Thyroid gland (tissue), 4 donors: Measurements from ENCODE around the gene IFNA17. TPM values are rescaled to one million over a fixed set of nuclear protein-coding genes. Genes with fewer than 3 reads are reported as not detected.

ENCODE experiments used
- DNase-seq, 2 donors: peaks; one replicate each; pipeline ENCODE4 v3.0.0-alpha.2; 2019
- H3K27ac ChIP-seq, 3 donors: fragments of 200-600 bp; sonication (generic); 1 replicate in 2 of 3; 2 replicates in 1 of 3; pipeline ENCODE4 v1.5.1; 2016 to 2019; ENCODE audit warnings: mild to moderate bottlenecking in 1 of 3, moderate library complexity in 1 of 3
- H3K27me3 ChIP-seq: fragments of 200-600 bp; sonication (generic); one replicate; pipeline ENCODE4 v1.5.1; 2019
- H3K36me3 ChIP-seq, 2 donors: fragments of 200-600 bp; sonication (generic); one replicate each; pipeline ENCODE4 v1.5.1; 2016 to 2019
- H3K4me1 ChIP-seq, 2 donors: fragments of 200-600 bp; sonication (generic); one replicate each; pipeline ENCODE4 v1.5.1; 2017 to 2019
- H3K4me3 ChIP-seq, 3 donors: fragments of 200-600 bp; sonication (generic); replicated peaks in 1 of 3; 1 replicate in 2 of 3; 2 replicates in 1 of 3; pipeline ENCODE4 v1.5.1; 2016; ENCODE audit warnings: mild to moderate bottlenecking in 1 of 3
- H3K9me3 ChIP-seq: fragments of 200-600 bp; sonication (generic); one replicate; pipeline ENCODE4 v1.5.1; 2017
- CTCF ChIP-seq, 6 experiments: fragments of 200-600 bp in 3 of 6; fragments of 450-650 bp in 3 of 6; sonication (generic) in 3 of 6; IDR thresholded peaks; one replicate each; pipeline ENCODE4 v1.5.1; 2016 to 2019; ENCODE audit warnings: antibody characterized with exemption in 6 of 6, mild to moderate bottlenecking in 2 of 6, inconsistent platforms in 1 of 6, moderate library complexity in 1 of 6
- POLR2A ChIP-seq, 2 donors: fragments of 450-650 bp; IDR thresholded peaks; one replicate each; pipeline ENCODE4 v1.6.1; 2017; ENCODE audit warnings: antibody characterized with exemption in 2 of 2, mild to moderate bottlenecking in 2 of 2, moderate library complexity in 1 of 2
- WGBS, 2 donors: methylation state at CpG; one replicate each; pipeline ENCODE4 v1.1.5; 2017; 5-methylcytosine and 5-hydroxymethylcytosine counted together
- intact Hi-C: fragments of 100-400 bp; cut with DNase I; formaldehyde crosslinking; loops from one replicate; pipeline ENCODE4 v1.15.1; 2023
- total RNA-seq, 4 donors: library from RNA; depleted of rRNA; stranded (reverse); fragments of >200 nt; gene quantifications; one replicate each; pipeline ENCODE4 v1.2.3, GENCODE V29; 2016

IFNA17 gene
- not detected for total RNA-seq

- no peak for DNase-seq
- intact Hi-C loops: no loop called here
- Histone ChIP-seq H3K27me3 (no peaks in the 10 kb centered on the region), H3K27ac (no peak within 1 kb of the TSS), H3K4me3 (no peak within 1 kb of the TSS), H3K36me3 (no peaks in the 10 kb centered on the region), H3K4me1 (no peaks in the 10 kb centered on the region), H3K9me3 (no peaks in the 10 kb centered on the region)
- 88 to 93% methylated on average over 2 of the region's 2 CpGs for WGBS, 2 donors
- TF ChIP-seq POLR2A (IDR thresholded peaks at IDR 0.05): no peak
- no peak for TF ChIP-seq CTCF (IDR thresholded peaks at IDR 0.05)
These were observed at the start of gene IFNA17 for GRCh38 chr9:21228122-21228521. TSS of gene IFNA17 (minus strand) at chr9:21228222. CDS start at chr9:21228173, 49 bp downstream.

GRCh38 chr9:21268347-21268657 is 40.3 kb upstream of the IFNA17 start:
- Histone ChIP-seq H3K27me3 (no peaks in the 10 kb centered on the region), H3K4me3 (no peak overlapping the region), H3K9me3 (no peaks in the 10 kb centered on the region), H3K36me3 (no peaks in the 10 kb centered on the region), H3K4me1 (peaks cover 16 to 18% of the 10 kb centered on the region in 2 donors), H3K27ac (no peak overlapping the region)
- TF ChIP-seq POLR2A (IDR thresholded peaks at IDR 0.05): no peak
- TF ChIP-seq CTCF (IDR thresholded peaks at IDR 0.05): no peak
- DNase-seq: no peak
- 70 to 77% methylated on average over 2 of the region's 2 CpGs for WGBS, 2 donors
- intact Hi-C loops: no loop called here

GRCh38 chr9:21267485-21268346 is 39.7 kb upstream of the IFNA17 start:
- Histone ChIP-seq H3K9me3 (no peaks in the 10 kb centered on the region), H3K27ac (no peak overlapping the region), H3K4me1 (peaks cover 16 to 18% of the 10 kb centered on the region in 2 donors), H3K27me3 (no peaks in the 10 kb centered on the region), H3K4me3 (no peak overlapping the region), H3K36me3 (no peaks in the 10 kb centered on the region)
- no peak for DNase-seq
- 30 to 48% methylated on average over 4 of the region's 4 CpGs for WGBS, 2 donors
- intact Hi-C loops: no loop called here
- TF ChIP-seq POLR2A (IDR thresholded peaks at IDR 0.05): no peak
- no peak for TF ChIP-seq CTCF (IDR thresholded peaks at IDR 0.05)

GRCh38 chr9:21266733-21267484 is 38.9 kb upstream of the IFNA17 start:
- H3K9me3 ChIP-seq: no peaks in the 10 kb centered on the region
- intact Hi-C loops: no loop called here
- no peak overlapping the region for H3K4me3 ChIP-seq
- no peaks in the 10 kb centered on the region for H3K36me3 ChIP-seq
- TF ChIP-seq POLR2A (IDR thresholded peaks at IDR 0.05) (no peak), CTCF (IDR thresholded peaks at IDR 0.05) (no peak)
- 52 to 83% methylated on average over 3 of the region's 3 CpGs for WGBS, 2 donors
- H3K27me3 ChIP-seq: no peaks in the 10 kb centered on the region
- no peak overlapping the region for H3K27ac ChIP-seq
- peaks cover 16 to 18% of the 10 kb centered on the region in 2 donors for H3K4me1 ChIP-seq
- DNase-seq: no peak
